Vagina (tissue), 2 donors: ENCODE results near the gene YPEL1. TPM values are rescaled to one million over a fixed set of nuclear protein-coding genes. Genes with fewer than 3 reads are reported as not detected.
"Not testable (repeated sequence)": the region's sequence is repeated elsewhere in the genome, so short reads cannot be mapped to it uniquely, and the experiment has no call there.

Experiments used
- DNase-seq, 2 donors: peaks; one replicate each; pipeline ENCODE4 v3.0.0-alpha.2; 2017; ENCODE audit errors: extremely low spot score in 2 of 2
- H3K27ac ChIP-seq: fragments of 200-600 bp; sonication (generic); one replicate; pipeline ENCODE4 v1.5.1; 2019
- H3K27me3 ChIP-seq: fragments of 200-600 bp; sonication (generic); one replicate; pipeline ENCODE4 v1.5.1; 2019
- H3K36me3 ChIP-seq, 2 donors: fragments of 200-600 bp; sonication (generic); one replicate each; pipeline ENCODE4 v1.5.1; 2017 to 2019
- H3K4me1 ChIP-seq: fragments of 200-600 bp; sonication (generic); one replicate; pipeline ENCODE4 v1.5.1; 2019
- H3K4me3 ChIP-seq, 2 donors: fragments of 200-600 bp; sonication (generic); 1 replicate in 1 of 2; 2 replicates in 1 of 2; pipeline ENCODE4 v1.5.1; 2016 to 2019
- H3K9me3 ChIP-seq: fragments of 200-600 bp; sonication (generic); one replicate; pipeline ENCODE4 v1.5.1; 2019
- CTCF ChIP-seq, 3 experiments: fragments of 450-650 bp in 2 of 3; fragments of 200-600 bp in 1 of 3; sonication (generic) in 1 of 3; IDR thresholded peaks; one replicate each; pipeline ENCODE4 v1.5.1; 2017 to 2019; ENCODE audit warnings: antibody characterized with exemption in 3 of 3, mild to moderate bottlenecking in 2 of 3, moderate library complexity in 2 of 3
- POLR2A ChIP-seq, 2 donors: fragments of 450-650 bp; IDR thresholded peaks; one replicate each; pipeline ENCODE4 v1.6.1; 2017; ENCODE audit warnings: antibody characterized with exemption in 2 of 2, mild to moderate bottlenecking in 2 of 2, moderate library complexity in 2 of 2
- POLR2AphosphoS5 ChIP-seq, 2 donors: sonication (generic); formaldehyde crosslinking; IDR thresholded peaks; one replicate each; pipeline ENCODE4 v1.9.0; 2017; ENCODE audit warnings: antibody characterized with exemption in 2 of 2, mild to moderate bottlenecking in 2 of 2, low read depth in 1 of 2; ENCODE audit not compliant: insufficient read depth in 1 of 2
- intact Hi-C: fragments of 100-400 bp; cut with DNase I; formaldehyde crosslinking; loops from one replicate; pipeline ENCODE4 v1.15.1; 2023
- total RNA-seq: library from RNA; depleted of rRNA; stranded (reverse); fragments of >200 nt; gene quantifications from one replicate; pipeline ENCODE4 v1.2.3, GENCODE V29; 2016

Gene YPEL1
- total RNA-seq, 1 donor from 2014 or later = 4.9 TPM

DNA sequence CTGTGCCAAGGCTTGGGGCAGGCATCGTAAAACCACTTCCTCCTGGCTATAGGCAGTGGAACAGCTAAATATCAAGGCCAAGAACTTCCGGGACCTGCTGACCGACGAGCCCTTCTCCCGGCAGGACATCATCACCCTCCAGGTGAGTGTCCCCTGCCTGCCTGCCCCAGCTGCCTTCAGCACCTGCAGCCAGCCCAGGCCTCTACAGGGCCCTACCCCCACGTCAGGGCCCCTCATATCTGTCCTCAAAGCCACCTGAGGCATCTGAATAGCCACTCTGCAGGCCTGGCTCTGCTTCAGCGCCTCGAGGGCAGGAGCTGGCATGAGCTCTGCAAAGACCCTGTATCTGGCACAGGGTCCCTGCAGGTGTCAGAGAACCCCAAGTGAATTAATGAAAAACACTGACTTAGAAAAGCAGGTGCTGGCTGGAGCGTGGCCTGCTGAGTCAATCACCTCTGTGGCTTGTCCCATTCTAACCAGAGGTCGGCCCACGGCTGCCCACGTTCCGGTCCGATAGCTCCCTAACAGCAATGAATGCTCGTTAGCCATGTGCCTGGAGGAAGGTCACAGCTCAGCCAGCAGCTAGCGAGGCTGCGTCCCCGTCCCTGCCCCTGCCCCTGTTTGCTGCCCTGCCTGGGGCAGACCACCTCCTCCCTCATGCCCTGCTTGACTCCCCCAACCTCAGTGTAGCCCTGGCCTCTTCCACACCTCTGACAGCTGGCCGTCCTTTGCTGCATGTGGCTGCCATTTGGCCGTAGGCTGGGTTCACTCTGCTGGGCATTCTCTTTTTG is 53.0 kb downstream of the YPEL1 start:
- Histone ChIP-seq H3K27ac (no peak overlapping the region), H3K9me3 (no peaks in the 10 kb centered on the region), H3K36me3 (peaks cover 0 to 59% of the 10 kb centered on the region in 2 donors), H3K4me1 (no peaks in the 10 kb centered on the region), H3K27me3 (no peaks in the 10 kb centered on the region), H3K4me3 (no peak overlapping the region)
- TF ChIP-seq CTCF (IDR thresholded peaks at IDR 0.05) (no peak), POLR2AphosphoS5 (IDR thresholded peaks at IDR 0.05; ENCODE audit: insufficient read depth in 1 of 2, low read depth in 1 of 2) (no peak), POLR2A (IDR thresholded peaks at IDR 0.05) (no peak)
- intact Hi-C loops = no loop called here
- no peak for DNase-seq

- peaks cover 0 to 54% of the 10 kb centered on the region in 2 donors for H3K36me3 ChIP-seq
- no peak for DNase-seq
- TF ChIP-seq CTCF (IDR thresholded peaks at IDR 0.05) = no peak
Observed at GRCh38 chr22:21681566-21682370, 53.8 kb downstream of the YPEL1 start.

GRCh38 chr22:21680830-21681565 is 54.6 kb downstream of the YPEL1 start:
- Histone ChIP-seq H3K4me3 (no peak overlapping the region), H3K36me3 (peaks cover 0 to 48% of the 10 kb centered on the region in 2 donors), H3K27me3 (no peaks in the 10 kb centered on the region), H3K4me1 (no peaks in the 10 kb centered on the region), H3K27ac (no peak overlapping the region), H3K9me3 (no peaks in the 10 kb centered on the region)
- TF ChIP-seq POLR2AphosphoS5 (IDR thresholded peaks at IDR 0.05; ENCODE audit: insufficient read depth in 1 of 2, low read depth in 1 of 2) (no peak), POLR2A (IDR thresholded peaks at IDR 0.05) (no peak), CTCF (IDR thresholded peaks at IDR 0.05) (no peak)
- intact Hi-C loops = no loop called here
- DNase-seq = no peak

More at GRCh38 chr22:21681566-21682370, 53.8 kb downstream of the YPEL1 start:
- no peaks in the 10 kb centered on the region for H3K9me3 ChIP-seq
- H3K4me1 ChIP-seq = no peaks in the 10 kb centered on the region
- intact Hi-C loops = no loop called here
- no peak overlapping the region for H3K4me3 ChIP-seq
- H3K27me3 ChIP-seq = no peaks in the 10 kb centered on the region
- no peak overlapping the region for H3K27ac ChIP-seq

GRCh38 chr22:21679383-21679782 is 56.2 kb downstream of the YPEL1 start:
- no peak for DNase-seq
- Histone ChIP-seq H3K27ac (no peak overlapping the region), H3K27me3 (no peaks in the 10 kb centered on the region), H3K4me3 (no peak overlapping the region), H3K4me1 (no peaks in the 10 kb centered on the region), H3K36me3 (peaks cover 0 to 55% of the 10 kb centered on the region in 2 donors), H3K9me3 (no peaks in the 10 kb centered on the region)
- TF ChIP-seq POLR2A (IDR thresholded peaks at IDR 0.05) (no peak), CTCF (IDR thresholded peaks at IDR 0.05) (no peak), POLR2AphosphoS5 (IDR thresholded peaks at IDR 0.05; ENCODE audit: insufficient read depth in 1 of 2, low read depth in 1 of 2) (no peak)
- intact Hi-C loops = no loop called here

DNA sequence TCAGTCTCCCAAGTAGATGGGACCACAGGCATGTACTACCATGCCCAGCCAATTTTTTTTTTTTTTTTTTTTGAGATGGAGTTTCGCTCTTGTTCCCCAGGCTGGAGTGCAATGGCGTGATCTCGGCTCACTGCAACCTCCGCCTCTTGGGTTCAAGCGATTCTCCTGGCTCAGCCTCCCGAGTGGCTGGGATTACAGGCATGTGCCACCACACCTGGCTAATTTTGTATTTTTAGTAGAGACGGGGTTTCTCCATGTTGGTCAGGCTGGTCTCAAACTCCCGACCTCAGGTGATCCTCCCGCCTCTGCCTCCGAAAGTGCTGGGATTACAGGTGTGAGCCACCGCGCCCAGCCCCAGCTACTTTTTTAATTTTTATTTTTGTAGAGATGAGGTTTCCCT is 56.8 kb downstream of the YPEL1 start:
- H3K4me3 ChIP-seq, H3K9me3 ChIP-seq, DNase-seq, H3K27ac ChIP-seq, H3K4me1 ChIP-seq, H3K27me3 ChIP-seq, intact Hi-C loops: not testable (repeated sequence)
- peaks cover 0 to 52% of the 10 kb centered on the region in 2 donors for H3K36me3 ChIP-seq
